ENCODE measurements around the gene FOCAD.

- TF ChIP-seq CTCF (IDR thresholded peaks at IDR 0.05) (no peak), POLR2A (IDR thresholded peaks at IDR 0.05) (no peak)
Observed at GRCh38 chr9:20784196-20784595, 100.1 kb downstream of the FOCAD start.

All from body of pancreas (tissue), 4 donors.